Measurements from ENCODE around the gene EXOC6B. TPM values are rescaled to one million over a fixed set of nuclear protein-coding genes. Genes with fewer than 3 reads are reported as not detected.

Gene EXOC6B
- total RNA-seq, 1 experiment from 2014 or later: 34.3 TPM

DNA sequence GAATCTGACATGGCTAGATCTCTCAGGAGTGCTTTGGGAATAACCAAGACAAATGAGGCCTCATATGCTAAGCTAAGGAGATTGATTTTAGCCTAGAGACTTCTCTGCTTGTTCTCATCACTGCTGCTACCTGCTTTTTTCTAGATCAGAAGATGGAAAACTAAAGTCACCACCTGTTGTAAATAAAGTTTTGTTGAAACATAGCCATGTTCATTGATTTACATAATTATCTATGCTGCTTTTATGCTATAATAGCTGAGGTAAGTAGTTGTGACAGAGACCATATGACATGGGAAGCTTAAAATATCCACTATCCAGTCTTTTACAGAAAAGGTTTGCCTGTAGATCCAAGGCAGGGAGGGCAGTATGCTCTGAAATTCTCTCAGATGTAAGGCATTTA lies 632.1 kb downstream of the EXOC6B start:
- Histone ChIP-seq H3K9me3 (ENCODE audit: insufficient read depth, low read depth) (no peaks in the 10 kb centered on the region), H4K20me1 (ENCODE audit: insufficient read depth) (no peaks in the 10 kb centered on the region), H3F3A (ENCODE audit: insufficient read depth, low read depth) (no peaks in the 10 kb centered on the region), H3K4me3 (no peak overlapping the region), H3K79me2 (ENCODE audit: low read depth) (no peaks in the 10 kb centered on the region), H2AFZ (no peak overlapping the region), H3K27me3 (ENCODE audit: insufficient read depth, low read depth) (no peaks in the 10 kb centered on the region), H3K4me2 (no peak overlapping the region), H3K9me2 (ENCODE audit: insufficient read depth) (no peaks in the 10 kb centered on the region), H3K36me3 (ENCODE audit: low read depth) (no peaks in the 10 kb centered on the region), H3K27ac (no peak overlapping the region), H3K4me1 (replicated peaks; ENCODE audit: insufficient read depth) (no peaks in the 10 kb centered on the region)
- ChIA-PET POLR2A (ENCODE audit: unreplicated experiment) (no interaction called here), CTCF (no interaction called here)
- intact Hi-C loops (cut with micrococcal nuclease; ENCODE audit: unreplicated experiment): no loop called here
- TF ChIP-seq EZH2 (IDR thresholded peaks at IDR 0.05; ENCODE audit: low read depth): no peak
- TF ChIP-seq, protein P1, sequence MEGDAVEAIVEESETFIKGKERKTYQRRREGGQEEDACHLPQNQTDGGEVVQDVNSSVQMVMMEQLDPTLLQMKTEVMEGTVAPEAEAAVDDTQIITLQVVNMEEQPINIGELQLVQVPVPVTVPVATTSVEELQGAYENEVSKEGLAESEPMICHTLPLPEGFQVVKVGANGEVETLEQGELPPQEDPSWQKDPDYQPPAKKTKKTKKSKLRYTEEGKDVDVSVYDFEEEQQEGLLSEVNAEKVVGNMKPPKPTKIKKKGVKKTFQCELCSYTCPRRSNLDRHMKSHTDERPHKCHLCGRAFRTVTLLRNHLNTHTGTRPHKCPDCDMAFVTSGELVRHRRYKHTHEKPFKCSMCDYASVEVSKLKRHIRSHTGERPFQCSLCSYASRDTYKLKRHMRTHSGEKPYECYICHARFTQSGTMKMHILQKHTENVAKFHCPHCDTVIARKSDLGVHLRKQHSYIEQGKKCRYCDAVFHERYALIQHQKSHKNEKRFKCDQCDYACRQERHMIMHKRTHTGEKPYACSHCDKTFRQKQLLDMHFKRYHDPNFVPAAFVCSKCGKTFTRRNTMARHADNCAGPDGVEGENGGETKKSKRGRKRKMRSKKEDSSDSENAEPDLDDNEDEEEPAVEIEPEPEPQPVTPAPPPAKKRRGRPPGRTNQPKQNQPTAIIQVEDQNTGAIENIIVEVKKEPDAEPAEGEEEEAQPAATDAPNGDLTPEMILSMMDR (conservative IDR thresholded peaks at IDR 0.05): no peak
- no peak for DNase-seq
- no TSS peak for BruUV-seq (replicated peaks)

DNA sequence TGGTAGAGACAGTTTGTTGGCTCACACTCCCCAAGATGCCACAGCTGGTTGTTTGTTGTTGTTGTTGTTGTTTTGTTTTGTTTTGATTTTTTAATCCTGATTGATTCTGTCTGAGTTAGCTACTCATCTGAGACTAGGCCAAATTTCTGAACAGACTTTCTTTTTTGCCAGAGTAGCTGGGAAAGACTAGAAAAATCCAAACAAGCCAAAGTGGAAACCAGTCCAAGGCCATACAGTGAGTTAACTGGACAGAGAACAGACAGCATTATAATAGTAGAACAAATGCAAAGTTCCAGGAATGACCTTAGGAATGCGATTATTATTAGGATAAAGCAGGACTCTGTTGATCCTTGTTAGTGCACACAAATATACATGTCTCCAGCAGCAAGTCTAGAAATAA lies 634.4 kb downstream of the EXOC6B start:
- no peak overlapping the region for H3K4me3 ChIP-seq
- H3K9me2 ChIP-seq (ENCODE audit: insufficient read depth): no peaks in the 10 kb centered on the region
- no peaks in the 10 kb centered on the region for H3F3A ChIP-seq (ENCODE audit: insufficient read depth, low read depth)
- POLR2A ChIA-PET (ENCODE audit: unreplicated experiment): no interaction called here
- no peak overlapping the region for H2AFZ ChIP-seq
- no peak for DNase-seq
- CTCF ChIA-PET: no interaction called here
- BruUV-seq (replicated peaks): no TSS peak
- no peaks in the 10 kb centered on the region for H3K79me2 ChIP-seq (ENCODE audit: low read depth)
- intact Hi-C loops (cut with micrococcal nuclease; ENCODE audit: unreplicated experiment): no loop called here
- H3K4me1 ChIP-seq (replicated peaks; ENCODE audit: insufficient read depth): no peaks in the 10 kb centered on the region
- no peak overlapping the region for H3K4me2 ChIP-seq
- H3K9me3 ChIP-seq (ENCODE audit: insufficient read depth, low read depth): peaks cover 4% of the 10 kb centered on the region; the same call in 1 of the 2 replicates
- H3K36me3 ChIP-seq (ENCODE audit: low read depth): no peaks in the 10 kb centered on the region
- no peaks in the 10 kb centered on the region for H3K27me3 ChIP-seq (ENCODE audit: insufficient read depth, low read depth)
- no peak overlapping the region for H3K27ac ChIP-seq
- no peaks in the 10 kb centered on the region for H4K20me1 ChIP-seq (ENCODE audit: insufficient read depth)
- TF ChIP-seq, protein P1 (conservative IDR thresholded peaks at IDR 0.05): no peak

- H3K9me3 ChIP-seq (ENCODE audit: insufficient read depth, low read depth): peaks cover 4% of the 10 kb centered on the region; the same call in 1 of the 2 replicates
- no peak overlapping the region for H3K27ac ChIP-seq
- CTCF ChIA-PET: no interaction called here
- intact Hi-C loops (cut with micrococcal nuclease; ENCODE audit: unreplicated experiment): no loop called here
- POLR2A ChIA-PET (ENCODE audit: unreplicated experiment): no interaction called here
- no peaks in the 10 kb centered on the region for H3K36me3 ChIP-seq (ENCODE audit: low read depth)
- no peaks in the 10 kb centered on the region for H3K4me1 ChIP-seq (replicated peaks; ENCODE audit: insufficient read depth)
- no peak overlapping the region for H3K4me2 ChIP-seq
- H3K9me2 ChIP-seq (ENCODE audit: insufficient read depth): no peaks in the 10 kb centered on the region
- DNase-seq: no peak
- no peak for TF ChIP-seq EZH2 (IDR thresholded peaks at IDR 0.05; ENCODE audit: low read depth)
- TF ChIP-seq, protein P1 (conservative IDR thresholded peaks at IDR 0.05): no peak
- no peak overlapping the region for H3K4me3 ChIP-seq
- H2AFZ ChIP-seq: no peak overlapping the region
- H4K20me1 ChIP-seq (ENCODE audit: insufficient read depth): no peaks in the 10 kb centered on the region
- H3F3A ChIP-seq (ENCODE audit: insufficient read depth, low read depth): no peaks in the 10 kb centered on the region
- BruUV-seq (replicated peaks): no TSS peak
- H3K79me2 ChIP-seq (ENCODE audit: low read depth): no peaks in the 10 kb centered on the region
- no peaks in the 10 kb centered on the region for H3K27me3 ChIP-seq (ENCODE audit: insufficient read depth, low read depth)
These were observed 640.6 kb downstream of the EXOC6B start for GRCh38 chr2:72185206-72185605.
